ENCODE results near the gene MGLL. TPM values are rescaled to one million over a fixed set of nuclear protein-coding genes. Genes with fewer than 3 reads are reported as not detected.
A peak's percentile ranks its signal among the peaks of the same experiment; 100 is the strongest.

The MGLL gene
- total and polyA plus RNA-seq, 4 donors, result 9.4 to 277 (median 74.2) TPM

DNA sequence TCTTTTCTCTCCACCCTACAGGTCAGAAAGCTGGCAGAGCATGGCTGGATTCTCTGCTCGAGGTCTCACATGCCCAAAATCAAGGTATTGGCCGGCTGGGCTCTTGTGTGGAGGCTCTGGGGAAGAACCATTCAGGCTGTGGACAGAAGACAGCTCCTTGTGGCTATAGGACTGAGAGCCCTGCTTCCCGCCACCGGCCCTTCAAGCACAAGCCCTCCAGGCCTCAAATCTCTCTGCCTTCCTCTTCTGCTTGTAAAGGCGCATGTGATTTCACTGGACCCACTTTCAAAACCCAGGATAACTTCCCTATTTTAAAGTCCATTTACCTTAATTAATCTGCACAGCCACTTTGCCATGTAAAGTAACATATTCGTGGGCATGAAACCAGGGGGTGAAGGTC lies 36.2 kb upstream of the MGLL start:
- TF ChIP-seq EGR1 (IDR thresholded peaks at IDR 0.05; ENCODE audit: low read depth in 2 of 2) (no peak), FOXA2 (IDR thresholded peaks at IDR 0.05) (no peak), TAF1 (conservative IDR thresholded peaks at IDR 0.05) (no peak), JUND (IDR thresholded peaks at IDR 0.05) (no peak), ZBTB33 (IDR thresholded peaks at IDR 0.05) (no peak), REST (IDR thresholded peaks at IDR 0.05) (no peak)
- TF ChIP-seq, protein P1, sequence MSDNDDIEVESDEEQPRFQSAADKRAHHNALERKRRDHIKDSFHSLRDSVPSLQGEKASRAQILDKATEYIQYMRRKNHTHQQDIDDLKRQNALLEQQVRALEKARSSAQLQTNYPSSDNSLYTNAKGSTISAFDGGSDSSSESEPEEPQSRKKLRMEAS (IDR thresholded peaks at IDR 0.05), result no peak
- TF ChIP-seq, protein P2, sequence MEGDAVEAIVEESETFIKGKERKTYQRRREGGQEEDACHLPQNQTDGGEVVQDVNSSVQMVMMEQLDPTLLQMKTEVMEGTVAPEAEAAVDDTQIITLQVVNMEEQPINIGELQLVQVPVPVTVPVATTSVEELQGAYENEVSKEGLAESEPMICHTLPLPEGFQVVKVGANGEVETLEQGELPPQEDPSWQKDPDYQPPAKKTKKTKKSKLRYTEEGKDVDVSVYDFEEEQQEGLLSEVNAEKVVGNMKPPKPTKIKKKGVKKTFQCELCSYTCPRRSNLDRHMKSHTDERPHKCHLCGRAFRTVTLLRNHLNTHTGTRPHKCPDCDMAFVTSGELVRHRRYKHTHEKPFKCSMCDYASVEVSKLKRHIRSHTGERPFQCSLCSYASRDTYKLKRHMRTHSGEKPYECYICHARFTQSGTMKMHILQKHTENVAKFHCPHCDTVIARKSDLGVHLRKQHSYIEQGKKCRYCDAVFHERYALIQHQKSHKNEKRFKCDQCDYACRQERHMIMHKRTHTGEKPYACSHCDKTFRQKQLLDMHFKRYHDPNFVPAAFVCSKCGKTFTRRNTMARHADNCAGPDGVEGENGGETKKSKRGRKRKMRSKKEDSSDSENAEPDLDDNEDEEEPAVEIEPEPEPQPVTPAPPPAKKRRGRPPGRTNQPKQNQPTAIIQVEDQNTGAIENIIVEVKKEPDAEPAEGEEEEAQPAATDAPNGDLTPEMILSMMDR (IDR thresholded peaks at IDR 0.05; ENCODE audit: low read depth, low read length, missing input control), result no peak
- whole genome bisulfite sequencing, result 83% methylated on average over 6 of the region's 6 CpGs
- Histone ChIP-seq H3K36me3 (ENCODE audit: control insufficient read depth in 4 of 4, insufficient read depth in 3 of 4, low read depth in 1 of 4, low read length in 3 of 4) (no peaks in the 10 kb centered on the region), H3K27me3 (ENCODE audit: control insufficient read depth in 4 of 4, insufficient read depth in 4 of 4, low read length in 3 of 4) (no peaks in the 10 kb centered on the region), H3K9me3 (ENCODE audit: control insufficient read depth in 4 of 4, low read length in 3 of 4) (no peaks in the 10 kb centered on the region), H3K4me1 (ENCODE audit: control insufficient read depth in 4 of 4, insufficient read depth in 4 of 4, low read length in 3 of 4) (no peaks in the 10 kb centered on the region), H3K9ac (ENCODE audit: low read depth in 1 of 2, low read length in 2 of 2) (no peak overlapping the region), H3K27ac (ENCODE audit: low read depth in 1 of 2, low read length in 2 of 2) (no peak overlapping the region), H3K4me3 (ENCODE audit: low read depth in 1 of 3, low read length in 3 of 3) (no peak overlapping the region)
- no peak for DNase-seq (ENCODE audit: low spot score)

GRCh38 chr3:127857333-127857732 lies 35.0 kb upstream of the MGLL start:
- Histone ChIP-seq H3K4me3 (ENCODE audit: low read depth in 1 of 3, low read length in 3 of 3) (no peak overlapping the region), H3K36me3 (ENCODE audit: control insufficient read depth in 4 of 4, insufficient read depth in 3 of 4, low read depth in 1 of 4, low read length in 3 of 4) (no peaks in the 10 kb centered on the region), H3K27me3 (ENCODE audit: control insufficient read depth in 4 of 4, insufficient read depth in 4 of 4, low read length in 3 of 4) (no peaks in the 10 kb centered on the region), H3K9ac (ENCODE audit: low read depth in 1 of 2, low read length in 2 of 2) (no peak overlapping the region), H3K9me3 (ENCODE audit: control insufficient read depth in 4 of 4, low read length in 3 of 4) (no peaks in the 10 kb centered on the region), H3K27ac (ENCODE audit: low read depth in 1 of 2, low read length in 2 of 2) (no peak overlapping the region), H3K4me1 (ENCODE audit: control insufficient read depth in 4 of 4, insufficient read depth in 4 of 4, low read length in 3 of 4) (no peaks in the 10 kb centered on the region)
- WGBS, result 76% methylated on average over 6 of the region's 6 CpGs
- TF ChIP-seq FOXA2 (IDR thresholded peaks at IDR 0.05) (no peak), RAD21 (IDR thresholded peaks at IDR 0.05) (peak in 1 of 2 donors; percentile 28), REST (IDR thresholded peaks at IDR 0.05) (no peak), SP1 (IDR thresholded peaks at IDR 0.05) (no peak), HNF4G (IDR thresholded peaks at IDR 0.05) (no peak), HNF4A (conservative IDR thresholded peaks at IDR 0.05) (no peak)
- TF ChIP-seq, protein P2 (IDR thresholded peaks at IDR 0.05; ENCODE audit: low read depth, low read length, missing input control), result no peak
- DNase-seq (ENCODE audit: low spot score), result no peak
